Measurements from ENCODE around the gene MROH9.

Gene MROH9

GRCh38 chr1:171084870-171085269 lies 149.5 kb downstream of the MROH9 start:
- H3K36me3 ChIP-seq (ENCODE audit: insufficient read depth, low read length) = no peaks in the 10 kb centered on the region
- H3K9ac ChIP-seq (ENCODE audit: low read depth, low read length) = no peak overlapping the region
- no peaks in the 10 kb centered on the region for H3K27me3 ChIP-seq (ENCODE audit: control insufficient read depth, insufficient read depth, low read length)
- no peak overlapping the region for H3K4me3 ChIP-seq (ENCODE audit: low read length)
- peaks cover 11% of the 10 kb centered on the region for H3K4me1 ChIP-seq (ENCODE audit: control insufficient read depth, insufficient read depth, low read length)
- H3K9me3 ChIP-seq (replicated peaks; ENCODE audit: low read length) = no peaks in the 10 kb centered on the region
- no peak overlapping the region for H3K4me2 ChIP-seq (ENCODE audit: low read length)

DNA sequence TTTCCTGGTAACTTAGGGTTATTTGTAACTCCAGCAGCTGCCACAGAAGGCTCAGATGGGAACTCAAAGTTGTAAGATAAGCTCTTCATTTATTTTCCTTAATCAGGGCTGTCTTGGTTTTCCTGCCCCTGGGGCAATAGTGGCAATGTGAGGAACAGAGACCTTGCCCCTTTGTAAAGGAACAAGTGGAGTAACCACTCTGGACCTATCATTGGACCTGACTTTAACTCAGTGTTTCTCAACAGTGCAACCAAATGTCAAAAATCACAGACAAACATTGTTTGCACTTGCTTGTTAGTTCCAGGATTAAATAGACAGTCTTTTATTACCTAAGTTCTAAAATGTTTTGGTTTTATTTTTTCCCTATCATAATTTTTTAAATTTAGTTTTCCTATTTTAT lies 152.6 kb downstream of the MROH9 start:
- Histone ChIP-seq H3K9ac (ENCODE audit: low read depth, low read length) (no peak overlapping the region), H3K4me2 (ENCODE audit: low read length) (no peak overlapping the region), H3K9me3 (replicated peaks; ENCODE audit: low read length) (no peaks in the 10 kb centered on the region), H3K27me3 (ENCODE audit: control insufficient read depth, insufficient read depth, low read length) (no peaks in the 10 kb centered on the region), H3K36me3 (ENCODE audit: insufficient read depth, low read length) (no peaks in the 10 kb centered on the region), H3K4me3 (ENCODE audit: low read length) (no peak overlapping the region), H3K4me1 (ENCODE audit: control insufficient read depth, insufficient read depth, low read length) (no peaks in the 10 kb centered on the region)

DNA sequence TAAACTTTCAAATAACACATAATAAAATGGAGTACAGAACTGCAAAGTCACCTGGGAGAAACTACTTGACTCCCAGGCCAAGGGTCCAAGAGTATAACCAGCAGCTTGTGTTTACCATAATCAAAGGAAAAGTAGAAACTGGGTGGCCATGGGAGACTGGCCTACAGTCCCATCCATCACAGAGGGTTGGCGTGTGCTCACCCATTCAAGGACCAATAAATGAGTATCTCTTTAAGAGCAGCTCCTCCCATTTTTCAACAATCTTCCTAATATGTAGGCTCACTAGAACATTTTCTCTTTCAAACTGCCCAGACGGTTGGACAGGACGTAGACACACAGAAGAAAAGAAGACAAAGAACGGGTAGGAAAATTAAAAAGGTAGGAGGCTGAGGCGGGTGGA lies 155.3 kb downstream of the MROH9 start, which contains the start of gene FMO3:
FMO3 (plus strand) TSS at position 302 of the 400 bp plus-strand sequence. CDS start 1,754 bp downstream, outside the sequence.
- Histone ChIP-seq H3K9me3 (replicated peaks; ENCODE audit: low read length) (no peaks in the 10 kb centered on the region), H3K9ac (ENCODE audit: low read depth, low read length) (no peak within 1 kb of the TSS), H3K4me2 (ENCODE audit: low read length) (no peak within 1 kb of the TSS), H3K4me3 (ENCODE audit: low read length) (no peak within 1 kb of the TSS), H3K4me1 (ENCODE audit: control insufficient read depth, insufficient read depth, low read length) (no peaks in the 10 kb centered on the region), H3K27me3 (ENCODE audit: control insufficient read depth, insufficient read depth, low read length) (no peaks in the 10 kb centered on the region), H3K36me3 (ENCODE audit: insufficient read depth, low read length) (no peaks in the 10 kb centered on the region)

DNA sequence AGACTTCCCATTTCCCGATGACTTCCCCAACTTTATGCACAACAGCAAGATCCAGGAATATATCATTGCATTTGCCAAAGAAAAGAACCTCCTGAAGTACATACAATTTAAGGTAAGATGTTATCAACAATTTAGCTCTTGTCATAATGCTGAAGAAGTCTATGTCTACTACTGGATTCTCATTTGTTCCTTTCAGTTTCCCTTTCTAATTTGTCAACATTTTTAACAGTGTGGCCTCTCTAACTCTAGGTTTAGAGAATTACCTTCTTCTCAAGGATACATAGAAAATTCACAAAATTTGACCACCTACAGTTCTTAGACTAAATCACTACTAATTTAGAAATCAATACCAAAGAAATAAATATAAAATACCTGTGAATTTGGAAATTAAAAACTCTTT lies 168.5 kb downstream of the MROH9 start:
- Histone ChIP-seq H3K4me3 (ENCODE audit: low read length) (no peak overlapping the region), H3K9me3 (replicated peaks; ENCODE audit: low read length) (no peaks in the 10 kb centered on the region), H3K36me3 (ENCODE audit: insufficient read depth, low read length) (no peaks in the 10 kb centered on the region), H3K27me3 (ENCODE audit: control insufficient read depth, insufficient read depth, low read length) (no peaks in the 10 kb centered on the region), H3K9ac (ENCODE audit: low read depth, low read length) (no peak overlapping the region), H3K4me2 (ENCODE audit: low read length) (no peak overlapping the region), H3K4me1 (ENCODE audit: control insufficient read depth, insufficient read depth, low read length) (no peaks in the 10 kb centered on the region)

DNA sequence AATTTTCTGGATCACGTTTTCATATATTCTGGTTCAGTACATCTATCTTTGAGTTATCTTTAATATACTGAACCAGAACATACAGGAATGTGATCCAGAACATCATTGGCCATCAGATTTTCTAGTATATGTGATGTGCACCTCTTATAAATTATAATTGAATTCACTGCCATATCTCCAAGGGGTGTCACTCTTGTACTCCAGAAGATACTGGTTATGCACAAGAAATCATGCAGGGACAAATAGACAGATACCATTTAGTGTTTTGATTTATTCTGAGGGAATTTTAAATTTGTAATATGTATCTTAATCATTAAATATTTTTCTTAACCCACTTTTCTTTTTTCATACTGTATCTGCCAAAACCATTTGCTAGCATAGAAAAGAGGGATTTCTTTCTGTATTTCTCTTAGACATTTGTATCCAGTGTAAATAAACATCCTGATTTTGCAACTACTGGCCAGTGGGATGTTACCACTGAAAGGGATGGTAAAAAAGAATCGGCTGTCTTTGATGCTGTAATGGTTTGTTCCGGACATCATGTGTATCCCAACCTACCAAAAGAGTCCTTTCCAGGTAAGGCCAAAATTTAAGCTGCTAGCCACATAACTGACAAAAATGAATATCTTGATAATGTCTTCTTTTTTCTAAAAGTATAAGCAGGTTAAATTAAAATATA lies 172.1 kb downstream of the MROH9 start:
- Histone ChIP-seq H3K27me3 (ENCODE audit: control insufficient read depth, insufficient read depth, low read length) (no peaks in the 10 kb centered on the region), H3K9ac (ENCODE audit: low read depth, low read length) (no peak overlapping the region), H3K36me3 (ENCODE audit: insufficient read depth, low read length) (no peaks in the 10 kb centered on the region), H3K9me3 (replicated peaks; ENCODE audit: low read length) (no peaks in the 10 kb centered on the region), H3K4me1 (ENCODE audit: control insufficient read depth, insufficient read depth, low read length) (peaks cover 14% of the 10 kb centered on the region), H3K4me3 (ENCODE audit: low read length) (no peak overlapping the region), H3K4me2 (ENCODE audit: low read length) (no peak overlapping the region)

- Histone ChIP-seq H3K4me2 (ENCODE audit: low read length) (no peak overlapping the region), H3K9me3 (replicated peaks; ENCODE audit: low read length) (no peaks in the 10 kb centered on the region), H3K4me3 (ENCODE audit: low read length) (no peak overlapping the region), H3K27me3 (ENCODE audit: control insufficient read depth, insufficient read depth, low read length) (no peaks in the 10 kb centered on the region), H3K9ac (ENCODE audit: low read depth, low read length) (no peak overlapping the region), H3K4me1 (ENCODE audit: control insufficient read depth, insufficient read depth, low read length) (peaks cover 15% of the 10 kb centered on the region), H3K36me3 (ENCODE audit: insufficient read depth, low read length) (no peaks in the 10 kb centered on the region)
Observed at GRCh38 chr1:171107969-171108368, 172.6 kb downstream of the MROH9 start.

GRCh38 chr1:171109966-171110365 lies 174.6 kb downstream of the MROH9 start:
- H3K4me1 ChIP-seq (ENCODE audit: control insufficient read depth, insufficient read depth, low read length) = peaks cover 19% of the 10 kb centered on the region
- no peaks in the 10 kb centered on the region for H3K9me3 ChIP-seq (replicated peaks; ENCODE audit: low read length)
- no peak overlapping the region for H3K4me3 ChIP-seq (ENCODE audit: low read length)
- no peak overlapping the region for H3K9ac ChIP-seq (ENCODE audit: low read depth, low read length)
- H3K4me2 ChIP-seq (ENCODE audit: low read length) = no peak overlapping the region
- no peaks in the 10 kb centered on the region for H3K36me3 ChIP-seq (ENCODE audit: insufficient read depth, low read length)
- no peaks in the 10 kb centered on the region for H3K27me3 ChIP-seq (ENCODE audit: control insufficient read depth, insufficient read depth, low read length)

GRCh38 chr1:171110621-171111326 lies 175.4 kb downstream of the MROH9 start:
- Histone ChIP-seq H3K4me1 (ENCODE audit: control insufficient read depth, insufficient read depth, low read length) (peaks cover 19% of the 10 kb centered on the region), H3K27me3 (ENCODE audit: control insufficient read depth, insufficient read depth, low read length) (no peaks in the 10 kb centered on the region), H3K4me2 (ENCODE audit: low read length) (peak overlapping the region; percentile 17), H3K4me3 (ENCODE audit: low read length) (no peak overlapping the region), H3K9ac (ENCODE audit: low read depth, low read length) (no peak overlapping the region), H3K9me3 (replicated peaks; ENCODE audit: low read length) (no peaks in the 10 kb centered on the region), H3K36me3 (ENCODE audit: insufficient read depth, low read length) (no peaks in the 10 kb centered on the region)

DNA sequence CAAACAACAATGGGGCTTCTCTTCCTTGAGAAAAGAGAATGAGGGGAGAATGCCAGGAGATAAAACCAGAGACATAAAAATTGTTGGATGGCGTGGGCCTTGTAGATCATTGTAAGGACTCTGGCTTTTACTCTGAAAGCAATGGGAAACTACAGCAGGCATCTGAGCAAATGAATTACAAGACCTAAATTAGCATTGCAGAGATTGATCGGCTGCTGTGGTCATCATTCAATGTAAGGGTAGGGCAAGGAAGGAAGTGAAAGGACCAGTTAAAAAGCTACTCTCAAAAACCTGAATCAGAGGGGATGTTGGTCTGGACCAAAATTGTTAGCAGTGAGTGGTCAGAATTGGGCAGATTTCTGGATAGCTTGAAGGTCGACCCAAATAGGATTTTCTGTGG lies 176.8 kb downstream of the MROH9 start:
- H3K4me2 ChIP-seq (ENCODE audit: low read length) = no peak overlapping the region
- no peaks in the 10 kb centered on the region for H3K9me3 ChIP-seq (replicated peaks; ENCODE audit: low read length)
- H3K4me1 ChIP-seq (ENCODE audit: control insufficient read depth, insufficient read depth, low read length) = peaks cover 19% of the 10 kb centered on the region
- H3K4me3 ChIP-seq (ENCODE audit: low read length) = no peak overlapping the region
- no peaks in the 10 kb centered on the region for H3K27me3 ChIP-seq (ENCODE audit: control insufficient read depth, insufficient read depth, low read length)
- no peaks in the 10 kb centered on the region for H3K36me3 ChIP-seq (ENCODE audit: insufficient read depth, low read length)
- no peak overlapping the region for H3K9ac ChIP-seq (ENCODE audit: low read depth, low read length)

GRCh38 chr1:171113382-171113781 lies 178.0 kb downstream of the MROH9 start:
- Histone ChIP-seq H3K4me1 (ENCODE audit: control insufficient read depth, insufficient read depth, low read length) (peaks cover 19% of the 10 kb centered on the region), H3K9me3 (replicated peaks; ENCODE audit: low read length) (no peaks in the 10 kb centered on the region), H3K9ac (ENCODE audit: low read depth, low read length) (no peak overlapping the region), H3K4me3 (ENCODE audit: low read length) (no peak overlapping the region), H3K4me2 (ENCODE audit: low read length) (peak overlapping the region; percentile 45), H3K27me3 (ENCODE audit: control insufficient read depth, insufficient read depth, low read length) (no peaks in the 10 kb centered on the region), H3K36me3 (ENCODE audit: insufficient read depth, low read length) (no peaks in the 10 kb centered on the region)
